Left hindlimb (tissue), 1 donor: ENCODE data around the gene OSER1.
A peak's percentile ranks its signal among the peaks of the same experiment; 100 is the strongest.
"Not testable (repeated sequence)": the region's sequence is repeated elsewhere in the genome, so short reads cannot be mapped to it uniquely, and the experiment has no call there.

ENCODE experiments used
- DNase-seq: peaks from one replicate; pipeline ENCODE4 v3.0.0-alpha.2; 2018

The OSER1 gene

GRCh38 chr20:44199877-44200276 lies 10.7 kb downstream of the OSER1 start:
- no peak for DNase-seq

GRCh38 chr20:44198872-44199271 lies 11.7 kb downstream of the OSER1 start:
- no peak for DNase-seq

GRCh38 chr20:44196271-44196670 lies 14.3 kb downstream of the OSER1 start:
- no peak for DNase-seq

GRCh38 chr20:44195605-44196004 lies 15.0 kb downstream of the OSER1 start:
- no peak for DNase-seq

GRCh38 chr20:44193801-44194200 lies 16.8 kb downstream of the OSER1 start:
- DNase-seq = no peak

- not testable (repeated sequence) for DNase-seq
These were observed 18.9 kb downstream of the OSER1 start for GRCh38 chr20:44191640-44192039.

GRCh38 chr20:44190197-44190852 lies 20.2 kb downstream of the OSER1 start:
- DNase-seq = peak; percentile 43

- no peak for DNase-seq
These were observed 21.8 kb downstream of the OSER1 start for GRCh38 chr20:44188752-44189151.

GRCh38 chr20:44187772-44188709 lies 22.5 kb downstream of the OSER1 start:
- no peak for DNase-seq

- DNase-seq = peak; percentile 61
These were observed 23.4 kb downstream of the OSER1 start, which contains the start of gene JPH2 for GRCh38 chr20:44187054-44187771. JPH2 (minus strand) TSS chr20:44187188; CDS start chr20:44186705, 483 bp downstream.

GRCh38 chr20:44186674-44187053 lies 23.9 kb downstream of the OSER1 start:
- DNase-seq = no peak

- no peak for DNase-seq
These were observed 24.4 kb downstream of the OSER1 start for GRCh38 chr20:44186201-44186600.

GRCh38 chr20:44185574-44185973 lies 25.0 kb downstream of the OSER1 start:
- no peak for DNase-seq

GRCh38 chr20:44183282-44183681 lies 27.3 kb downstream of the OSER1 start:
- DNase-seq = no peak

GRCh38 chr20:44182863-44183262 lies 27.7 kb downstream of the OSER1 start:
- DNase-seq = no peak

GRCh38 chr20:44182135-44182765 lies 28.3 kb downstream of the OSER1 start:
- DNase-seq = no peak

GRCh38 chr20:44181611-44182010 lies 29.0 kb downstream of the OSER1 start:
- DNase-seq = no peak

GRCh38 chr20:44180814-44181213 lies 29.8 kb downstream of the OSER1 start:
- DNase-seq = peak; percentile 74

GRCh38 chr20:44176833-44177534 lies 33.6 kb downstream of the OSER1 start:
- DNase-seq = peak; percentile 71

GRCh38 chr20:44174996-44175765 lies 35.4 kb downstream of the OSER1 start:
- DNase-seq = peak; percentile 70

- DNase-seq = no peak
These were observed 36.7 kb downstream of the OSER1 start for GRCh38 chr20:44173846-44174245.
